ENCODE measurements around the gene CLASP1.

- no peak for TF ChIP-seq CTCF (IDR thresholded peaks at IDR 0.05)
- no peak for TF ChIP-seq POLR2A (IDR thresholded peaks at IDR 0.05)
These were observed 147.7 kb downstream of the CLASP1 start for GRCh38 chr2:121501554-121501953.

Measured in vagina (tissue), 2 donors.